DND-41 (cell line): ENCODE measurements around the gene OSGEPL1.

Experiments
- ATAC-seq: fragments of 200-7000 bp; cut with Tn5 transposase; 3 replicates; pipeline ENCODE4 v1.9.1; 2021; ENCODE audit warnings: low read depth; ENCODE audit not compliant: insufficient read depth
- DNase-seq: peaks from one replicate; pipeline ENCODE4 v3.0.0-alpha.2; 2020
- H2AFZ ChIP-seq: 2 replicates; pipeline ENCODE4 v1.6.0; 2012; ENCODE audit warnings: low read depth, low read length
- H3K27ac ChIP-seq: 2 replicates; pipeline ENCODE4 v1.5.1; 2012; ENCODE audit warnings: low read length, inconsistent platforms
- H3K27me3 ChIP-seq: fragments of 200-600 bp; sonication (generic); 2 replicates; pipeline ENCODE4 v1.6.0; 2012; ENCODE audit warnings: low read length, mild to moderate bottlenecking, inconsistent platforms; ENCODE audit not compliant: insufficient read depth, poor library complexity
- H3K36me3 ChIP-seq: 2 replicates; pipeline ENCODE4 v1.5.1; 2012; ENCODE audit warnings: low read length, inconsistent platforms; ENCODE audit not compliant: insufficient read depth
- H3K4me1 ChIP-seq: 2 replicates; pipeline ENCODE4 v1.5.1; 2012; ENCODE audit warnings: mild to moderate bottlenecking, low read length; ENCODE audit not compliant: insufficient read depth
- H3K4me2 ChIP-seq: 2 replicates; pipeline ENCODE4 v1.6.0; 2012; ENCODE audit warnings: mild to moderate bottlenecking, moderate library complexity, low read length, inconsistent platforms; ENCODE audit not compliant: insufficient read depth
- H3K4me3 ChIP-seq, 2 experiments: fragments of 200-600 bp in 1 of 2; shearing (Covaris generic) in 1 of 2; 2 replicates each; pipeline ENCODE4 v1.5.1; 2012 to 2016; ENCODE audit warnings: inconsistent platforms in 2 of 2, low read length in 2 of 2, mild to moderate bottlenecking in 2 of 2, low read depth in 1 of 2, moderate library complexity in 1 of 2
- H3K79me2 ChIP-seq: 2 replicates; pipeline ENCODE4 v1.6.0; 2012; ENCODE audit warnings: low read length, inconsistent platforms; ENCODE audit not compliant: insufficient read depth
- H3K9ac ChIP-seq: 2 replicates; pipeline ENCODE4 v1.6.0; 2012; ENCODE audit warnings: low read depth, mild to moderate bottlenecking, inconsistent platforms, low read length, moderate library complexity
- H3K9me3 ChIP-seq: 2 replicates; pipeline ENCODE4 v1.5.1; 2012; ENCODE audit warnings: low read length, moderate library complexity, mild to moderate bottlenecking, inconsistent platforms; ENCODE audit not compliant: insufficient read depth, severe bottlenecking
- H4K20me1 ChIP-seq: 2 replicates; pipeline ENCODE4 v1.6.0; 2012; ENCODE audit warnings: low read length; ENCODE audit not compliant: insufficient read depth
- EZH2 ChIP-seq: IDR thresholded peaks from 3 replicates; pipeline ENCODE4 v1.6.1; 2012; ENCODE audit warnings: borderline replicate concordance, low read depth, mild to moderate bottlenecking, moderate library complexity, low read length, inconsistent platforms; ENCODE audit not compliant: severe bottlenecking
- TF ChIP-seq, protein P1 (sequence below): IDR thresholded peaks from 2 replicates; pipeline ENCODE4 v1.5.1; 2012; ENCODE audit warnings: borderline replicate concordance, low read length, moderate library complexity, mild to moderate bottlenecking; ENCODE audit not compliant: poor library complexity, severe bottlenecking; ENCODE audit errors: extremely low read depth

The OSGEPL1 gene

GRCh38 chr2:189797902-189798301 is 35.3 kb upstream of the OSGEPL1 start:
- ATAC-seq = no peak
- H3K4me1 ChIP-seq = no peaks in the 10 kb centered on the region
- H4K20me1 ChIP-seq = peaks cover 4% of the 10 kb centered on the region; the same call in 1 of the 2 replicates
- no peak for DNase-seq
- peaks cover 41% of the 10 kb centered on the region for H3K79me2 ChIP-seq
- peaks cover 85% of the 10 kb centered on the region for H3K36me3 ChIP-seq
- no peak overlapping the region for H2AFZ ChIP-seq
- H3K9me3 ChIP-seq = no peaks in the 10 kb centered on the region
- H3K27me3 ChIP-seq = no peaks in the 10 kb centered on the region
- H3K27ac ChIP-seq = no peak overlapping the region
- H3K4me3 ChIP-seq = no peak overlapping the region
- TF ChIP-seq, protein P1, sequence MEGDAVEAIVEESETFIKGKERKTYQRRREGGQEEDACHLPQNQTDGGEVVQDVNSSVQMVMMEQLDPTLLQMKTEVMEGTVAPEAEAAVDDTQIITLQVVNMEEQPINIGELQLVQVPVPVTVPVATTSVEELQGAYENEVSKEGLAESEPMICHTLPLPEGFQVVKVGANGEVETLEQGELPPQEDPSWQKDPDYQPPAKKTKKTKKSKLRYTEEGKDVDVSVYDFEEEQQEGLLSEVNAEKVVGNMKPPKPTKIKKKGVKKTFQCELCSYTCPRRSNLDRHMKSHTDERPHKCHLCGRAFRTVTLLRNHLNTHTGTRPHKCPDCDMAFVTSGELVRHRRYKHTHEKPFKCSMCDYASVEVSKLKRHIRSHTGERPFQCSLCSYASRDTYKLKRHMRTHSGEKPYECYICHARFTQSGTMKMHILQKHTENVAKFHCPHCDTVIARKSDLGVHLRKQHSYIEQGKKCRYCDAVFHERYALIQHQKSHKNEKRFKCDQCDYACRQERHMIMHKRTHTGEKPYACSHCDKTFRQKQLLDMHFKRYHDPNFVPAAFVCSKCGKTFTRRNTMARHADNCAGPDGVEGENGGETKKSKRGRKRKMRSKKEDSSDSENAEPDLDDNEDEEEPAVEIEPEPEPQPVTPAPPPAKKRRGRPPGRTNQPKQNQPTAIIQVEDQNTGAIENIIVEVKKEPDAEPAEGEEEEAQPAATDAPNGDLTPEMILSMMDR = no peak
- no peak for TF ChIP-seq EZH2
- H3K4me2 ChIP-seq = no peak overlapping the region
- no peak overlapping the region for H3K9ac ChIP-seq

GRCh38 chr2:189794310-189794709 is 31.7 kb upstream of the OSGEPL1 start:
- Histone ChIP-seq H3K4me3 (no peak overlapping the region), H3K27ac (no peak overlapping the region), H4K20me1 (no peaks in the 10 kb centered on the region), H3K4me1 (peaks cover 23% of the 10 kb centered on the region), H3K27me3 (no peaks in the 10 kb centered on the region), H3K9ac (no peak overlapping the region), H3K4me2 (no peak overlapping the region), H3K9me3 (no peaks in the 10 kb centered on the region), H2AFZ (no peak overlapping the region), H3K79me2 (peaks cover 45% of the 10 kb centered on the region), H3K36me3 (peaks cover 66% of the 10 kb centered on the region)
- no peak for ATAC-seq
- no peak for TF ChIP-seq EZH2
- TF ChIP-seq, protein P1 = no peak
- no peak for DNase-seq

DNA sequence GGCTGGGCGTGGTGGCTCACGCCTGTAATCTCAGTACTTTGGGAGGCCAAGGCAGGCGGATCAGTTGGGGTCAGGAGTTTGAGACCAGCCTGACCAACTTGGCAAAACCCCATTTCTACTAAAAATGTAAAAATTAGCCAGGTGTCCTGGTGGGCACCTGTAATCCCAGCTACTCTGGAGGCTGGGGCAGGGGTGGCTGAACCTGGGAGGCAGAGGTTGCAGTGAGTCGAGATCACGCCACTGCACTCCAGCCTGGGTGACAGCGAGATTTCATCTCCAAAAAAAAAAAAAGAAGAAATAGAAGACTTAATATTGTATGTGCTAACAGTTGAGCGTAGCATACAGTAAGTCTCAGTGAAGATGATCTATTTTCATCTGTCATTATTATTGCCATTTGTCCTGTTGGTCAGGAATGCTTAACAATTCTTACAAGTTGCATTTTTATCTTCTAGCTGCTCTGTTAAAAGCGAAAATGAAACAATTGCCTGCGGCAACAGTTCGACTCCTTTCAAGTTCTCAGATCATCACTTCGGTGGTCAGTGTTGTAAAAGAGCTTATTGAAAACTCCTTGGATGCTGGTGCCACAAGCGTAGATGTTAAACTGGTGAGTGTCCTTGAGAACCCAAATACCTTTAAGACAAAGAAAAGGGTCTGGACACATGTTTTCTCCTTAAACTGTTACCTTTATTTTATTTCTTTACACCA is 28.9 kb upstream of the OSGEPL1 start:
- no peaks in the 10 kb centered on the region for H3K9me3 ChIP-seq
- H3K9ac ChIP-seq = peak overlapping the region; percentile 33
- H3K79me2 ChIP-seq = peaks cover 55% of the 10 kb centered on the region
- H3K4me1 ChIP-seq = peaks cover 41% of the 10 kb centered on the region
- no peaks in the 10 kb centered on the region for H4K20me1 ChIP-seq
- no peaks in the 10 kb centered on the region for H3K27me3 ChIP-seq
- DNase-seq (peak; percentile 55), ATAC-seq (peak; percentile 84)
- TF ChIP-seq, protein P1 = no peak
- TF ChIP-seq EZH2 = no peak
- peak overlapping the region; percentile 38 for H2AFZ ChIP-seq
- peak overlapping the region; percentile 6 to 53; a peak in 3 of 4 replicates for H3K4me3 ChIP-seq
- peak overlapping the region; percentile 57 for H3K4me2 ChIP-seq
- H3K27ac ChIP-seq = peak overlapping the region; percentile 74
- H3K36me3 ChIP-seq = peaks cover 44% of the 10 kb centered on the region
